RPMI7951 (cell line): ENCODE data around the gene ABHD2. TPM values are rescaled to one million over a fixed set of nuclear protein-coding genes. Genes with fewer than 3 reads are reported as not detected.
"Not testable (repeated sequence)": the region's sequence is repeated elsewhere in the genome, so short reads cannot be mapped to it uniquely, and the experiment has no call there.

Source experiments
- DNase-seq: peaks from one replicate; pipeline ENCODE4 v3.0.0-alpha.2; 2012; ENCODE audit warnings: low read depth
- total RNA-seq: library from RNA; depleted of rRNA; stranded (reverse); fragments of >200 nt; shearing (Covaris generic); gene quantifications from 2 replicates; pipeline ENCODE4 v1.2.3, GENCODE V29; 2014

ABHD2 gene
- total RNA-seq, 1 experiment from 2014 or later: 261 TPM

DNA sequence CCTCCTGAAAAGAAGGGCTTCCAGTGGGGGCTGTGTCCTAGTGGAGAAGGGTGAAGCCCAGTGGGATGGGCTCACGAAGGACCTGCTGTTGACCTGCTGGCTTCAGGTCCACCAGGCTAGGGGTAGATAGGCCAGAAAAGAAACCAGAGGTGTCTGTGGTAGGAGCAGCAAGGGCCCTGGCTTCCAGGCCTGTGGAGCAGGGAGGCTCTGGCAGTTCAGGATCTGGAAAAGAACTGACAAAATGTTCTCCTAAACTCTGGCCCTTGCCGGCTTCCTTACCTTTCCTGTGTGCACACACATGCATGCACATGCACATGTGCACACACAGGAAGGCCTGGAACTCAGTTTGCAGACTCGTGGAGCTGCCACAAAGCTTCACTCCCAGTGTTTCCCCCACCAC, 49.7 kb downstream of the ABHD2 start:
- no peak for DNase-seq

GRCh38 chr15:89138999-89139612, 50.9 kb downstream of the ABHD2 start:
- peak; percentile 82 for DNase-seq

GRCh38 chr15:89139613-89140499, 51.6 kb downstream of the ABHD2 start:
- no peak for DNase-seq

- DNase-seq: no peak
Observed at GRCh38 chr15:89140595-89140994, 52.3 kb downstream of the ABHD2 start.

DNA sequence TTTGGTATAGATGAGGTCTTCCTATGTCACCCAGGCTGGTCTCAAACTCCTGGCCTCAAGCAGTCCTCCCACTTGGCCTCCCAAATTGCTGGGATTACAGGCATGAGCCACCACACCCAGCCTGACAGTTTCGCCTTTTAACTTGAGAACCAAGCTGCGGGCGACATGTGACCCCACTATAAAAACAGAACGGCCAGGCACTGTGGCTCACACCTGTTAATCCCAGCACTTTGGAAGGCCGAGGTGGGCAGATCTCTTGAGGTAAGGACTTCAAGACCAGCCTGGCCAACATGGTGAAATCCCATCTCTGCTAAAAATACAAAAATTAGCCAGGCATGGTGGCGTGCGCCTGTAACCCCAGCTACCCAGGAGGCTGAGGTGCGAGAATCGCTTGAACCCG, 52.9 kb downstream of the ABHD2 start:
- DNase-seq: not testable (repeated sequence)

DNA sequence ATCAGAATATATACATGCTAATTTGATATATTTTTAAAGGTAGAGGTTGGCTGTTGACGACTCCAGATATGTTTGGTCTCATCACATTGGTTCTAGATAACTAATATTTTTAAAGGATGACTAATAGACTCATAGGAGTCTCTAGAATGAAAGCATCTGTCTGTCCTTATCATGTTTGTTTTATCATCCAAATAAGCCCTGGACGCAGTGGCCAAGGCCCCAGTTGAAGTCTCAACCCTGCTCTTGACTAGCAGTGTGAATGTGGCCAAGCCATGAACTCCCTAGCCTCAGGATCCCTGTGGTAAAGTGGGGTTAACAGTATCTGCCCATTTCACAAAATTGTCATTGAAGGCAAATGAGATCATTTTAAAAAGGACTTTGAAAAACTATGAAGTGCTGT, 53.6 kb downstream of the ABHD2 start:
- peak; percentile 74 for DNase-seq

GRCh38 chr15:89142423-89142822, 54.2 kb downstream of the ABHD2 start:
- no peak for DNase-seq

DNA sequence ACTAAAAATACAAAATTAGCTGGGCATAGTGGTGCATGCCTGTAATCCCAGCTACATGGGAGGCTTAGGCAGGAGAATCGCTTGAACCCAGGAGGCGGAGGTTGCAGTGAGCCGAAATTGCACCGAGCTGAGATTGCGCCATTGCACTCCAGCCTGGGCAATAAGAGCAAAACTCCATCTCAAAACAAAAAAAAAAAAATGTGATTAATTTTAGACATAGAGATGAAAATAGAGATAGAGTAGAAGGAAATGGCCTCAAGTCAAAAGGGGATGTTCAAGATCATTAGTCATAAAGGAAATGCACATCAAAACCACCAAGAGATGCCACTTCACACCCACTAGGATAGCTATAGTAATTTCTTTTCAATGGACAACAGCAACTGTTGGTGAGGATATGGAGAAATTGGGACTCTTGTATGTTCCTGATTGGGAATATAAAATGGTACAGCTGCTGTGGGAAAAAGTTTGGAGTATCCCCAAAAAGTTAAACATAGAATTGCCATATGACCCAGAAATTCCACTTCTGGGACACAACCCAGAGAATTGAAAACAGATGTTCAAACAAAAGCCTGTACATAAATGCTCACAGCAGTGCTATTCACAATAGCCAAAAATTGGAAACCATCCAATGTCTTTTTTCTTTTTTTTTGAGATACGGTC, 55.4 kb downstream of the ABHD2 start:
- peak; percentile 98 for DNase-seq

DNA sequence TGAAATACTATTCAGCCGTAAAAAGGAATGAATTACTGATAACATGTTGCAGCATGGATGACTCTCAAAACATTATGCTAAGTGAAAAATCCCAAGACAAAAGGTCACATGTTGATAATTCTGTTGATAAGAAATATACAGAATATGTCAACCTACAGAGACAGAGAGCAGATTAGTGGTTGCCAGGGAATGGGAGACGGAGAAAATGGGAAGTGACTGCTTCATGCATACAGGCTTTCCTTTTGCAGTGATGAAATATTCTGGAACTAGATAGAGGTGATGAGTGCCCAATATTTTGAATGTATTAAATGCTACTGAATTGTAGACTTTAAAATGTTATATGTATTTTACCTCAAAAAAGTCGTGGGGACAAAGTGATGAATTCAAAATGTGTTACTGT, 56.2 kb downstream of the ABHD2 start:
- no peak for DNase-seq

DNA sequence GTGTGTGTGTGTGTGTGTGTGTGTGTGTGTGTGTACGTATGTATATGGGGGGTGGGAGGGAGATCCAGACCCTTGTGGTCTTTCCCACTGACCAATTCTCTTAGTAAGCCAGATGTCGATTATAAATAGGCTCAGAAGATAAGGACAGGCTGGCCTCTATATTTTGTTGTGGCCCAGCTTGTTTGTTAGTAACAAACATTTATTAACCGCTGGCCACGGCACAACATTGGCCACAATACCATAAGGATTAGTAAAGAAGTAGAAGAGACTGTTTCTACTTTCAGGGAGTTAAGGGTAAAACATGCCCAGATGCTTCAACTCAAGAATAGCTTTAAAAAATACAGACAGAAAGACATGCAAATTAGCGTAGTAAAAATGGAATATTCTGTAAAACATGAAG, 58.1 kb downstream of the ABHD2 start:
- DNase-seq: no peak

DNA sequence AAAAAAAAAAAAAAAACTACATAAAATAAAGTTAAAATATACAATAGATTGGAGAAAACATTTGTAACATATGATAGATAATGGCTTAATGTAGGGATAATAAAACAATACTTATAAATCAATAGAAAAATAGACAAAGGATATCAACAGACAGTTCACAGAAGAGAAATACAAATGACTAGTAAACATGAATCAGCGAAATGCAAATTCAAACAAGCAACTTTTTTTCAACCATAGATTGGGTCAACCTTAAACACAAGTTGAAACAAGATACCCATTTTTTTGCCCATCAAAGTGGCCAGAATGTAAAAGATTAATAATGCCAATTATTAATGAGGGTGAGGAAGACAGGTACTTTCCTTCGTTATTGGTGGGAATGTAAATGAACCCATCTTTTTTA, 59.9 kb downstream of the ABHD2 start:
- DNase-seq: no peak

- no peak for DNase-seq
Observed at GRCh38 chr15:89149501-89150101, 61.3 kb downstream of the ABHD2 start.

DNA sequence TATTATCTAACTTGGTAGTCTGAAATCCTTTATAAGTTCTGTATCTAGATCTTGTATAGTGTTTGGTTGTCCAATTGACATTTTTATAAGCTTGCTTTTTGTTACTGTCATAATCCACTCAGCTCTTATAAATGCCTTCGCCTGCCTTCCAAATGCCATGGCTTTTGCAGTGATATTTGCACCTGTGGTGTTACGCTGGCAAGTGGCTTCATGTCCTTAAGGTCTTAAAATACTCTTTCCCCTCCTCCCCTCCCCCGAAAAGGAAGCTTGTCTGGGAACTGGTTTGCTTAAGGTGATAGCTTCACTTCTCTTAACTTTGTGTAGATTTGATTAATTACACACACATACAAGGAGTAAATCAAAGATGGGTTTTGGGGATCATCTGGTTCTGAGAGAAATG, 62.0 kb downstream of the ABHD2 start:
- DNase-seq: no peak

GRCh38 chr15:89150762-89151664, 62.8 kb downstream of the ABHD2 start:
- no peak for DNase-seq

- no peak for DNase-seq
Observed at GRCh38 chr15:89155122-89155521, 66.9 kb downstream of the ABHD2 start.

DNA sequence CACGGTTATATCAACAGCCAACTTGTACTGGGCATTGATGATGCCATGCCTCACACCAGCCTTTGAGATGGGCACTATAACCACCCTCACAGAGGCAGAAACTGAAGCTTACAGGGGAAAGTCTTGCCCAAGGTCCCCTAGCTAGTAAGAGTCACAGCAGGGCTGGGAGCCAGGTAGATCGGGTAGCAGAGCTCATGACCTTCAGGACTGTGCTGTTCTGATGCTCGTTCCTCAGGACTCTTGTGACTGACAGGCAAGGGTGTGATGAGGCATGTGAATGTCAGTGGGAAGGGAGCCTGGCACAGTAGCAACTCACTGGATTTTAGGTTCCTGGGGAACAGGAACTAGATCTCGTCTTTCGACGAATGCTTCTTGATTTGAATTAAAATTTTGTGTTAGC, 67.4 kb downstream of the ABHD2 start:
- no peak for DNase-seq

- no peak for DNase-seq
Observed at GRCh38 chr15:89157061-89157460, 68.8 kb downstream of the ABHD2 start.

DNA sequence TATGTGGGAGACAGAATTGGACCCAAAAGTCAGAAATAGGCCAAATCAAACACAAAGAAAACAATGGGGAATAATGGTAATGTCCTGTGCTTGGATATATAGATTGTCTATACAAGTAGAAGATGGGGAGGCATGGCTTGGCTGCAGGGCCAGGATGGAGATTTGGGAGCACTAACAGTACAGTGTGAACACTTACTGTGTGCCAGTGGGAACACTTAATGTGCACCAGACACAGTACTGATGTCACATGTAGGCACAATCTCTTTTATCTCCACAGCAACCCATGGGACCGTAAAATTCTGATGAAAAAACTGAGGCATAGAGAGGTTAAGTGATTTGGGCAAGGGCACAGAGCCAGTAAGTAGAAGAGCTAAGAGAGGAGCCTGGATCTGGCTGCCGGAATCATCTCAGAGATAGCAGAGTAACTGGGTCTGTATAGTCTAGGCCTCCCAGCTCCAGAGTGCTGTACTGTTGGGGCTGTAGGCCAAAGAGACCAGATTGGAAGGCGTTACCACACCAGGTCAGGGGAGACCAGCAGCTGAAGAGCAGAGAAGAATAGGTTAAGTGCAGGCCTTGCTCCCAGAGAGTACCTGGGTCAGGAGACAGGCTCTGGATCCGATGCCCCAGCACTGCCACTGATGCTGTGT, 69.8 kb downstream of the ABHD2 start:
- no peak for DNase-seq

DNA sequence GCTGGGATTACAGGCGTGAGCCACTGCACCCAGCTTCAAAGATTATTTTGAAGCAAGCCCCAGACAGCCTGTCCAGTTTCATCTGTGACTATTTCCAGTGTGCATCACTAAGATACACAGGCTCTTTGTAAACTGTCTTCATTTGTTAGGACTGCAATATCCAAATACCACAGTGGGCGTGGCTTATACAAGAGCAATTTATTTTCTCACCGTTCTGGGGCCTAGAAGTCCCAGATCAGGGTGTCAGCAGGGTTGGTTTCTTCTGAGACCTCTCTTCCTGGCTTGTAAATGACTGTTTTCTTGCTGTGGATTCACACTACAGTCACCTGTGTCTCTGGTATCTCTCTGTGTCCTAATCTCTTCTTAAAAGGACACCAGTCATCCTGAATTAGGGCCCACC, 73.4 kb downstream of the ABHD2 start:
- no peak for DNase-seq

GRCh38 chr15:89163271-89164055, 75.2 kb downstream of the ABHD2 start:
- no peak for DNase-seq
